ENCODE data around the gene NPEPPS.
"Not testable (repeated sequence)": the region's sequence is repeated elsewhere in the genome, so short reads cannot be mapped to it uniquely, and the experiment has no call there.

NPEPPS gene

DNA sequence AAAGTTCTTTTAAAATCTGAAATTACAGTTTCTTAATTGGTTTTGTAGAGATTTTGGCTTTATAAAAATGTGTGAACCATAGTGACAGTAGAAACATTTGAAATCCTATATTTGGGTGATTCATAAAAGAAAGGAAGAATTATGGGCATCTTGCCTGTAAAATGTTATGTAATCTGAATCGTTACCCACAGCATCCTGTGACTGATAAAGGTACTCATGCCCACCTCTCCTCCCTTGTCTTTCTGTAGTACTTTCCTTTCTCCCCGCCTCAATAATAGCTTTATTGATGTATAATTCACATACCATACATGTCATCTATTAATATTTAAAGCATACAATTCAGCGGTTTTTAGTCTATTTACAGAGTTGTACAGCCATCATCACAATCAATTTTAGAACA is 36.4 kb downstream of the NPEPPS start:
- DNase-seq = not testable (repeated sequence)

DNA sequence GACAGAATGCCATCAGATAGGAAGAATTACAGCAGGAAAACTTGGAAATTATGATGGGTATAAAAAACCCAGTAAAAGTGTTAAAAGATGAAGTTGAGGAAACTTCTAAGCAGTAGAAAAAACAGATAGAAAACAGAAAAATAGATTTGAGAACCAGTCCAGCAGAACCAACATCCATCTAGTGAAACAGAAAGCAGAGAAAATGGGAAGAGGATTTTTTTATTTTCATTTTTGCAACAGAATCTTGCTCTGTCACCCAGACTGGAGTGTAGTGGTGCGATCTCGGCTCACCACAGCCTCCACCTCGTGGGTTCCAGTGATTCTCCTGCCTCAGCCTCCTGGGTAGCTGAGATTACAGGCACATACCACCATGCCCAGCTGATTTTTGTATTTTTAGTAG is 41.7 kb downstream of the NPEPPS start:
- DNase-seq = not testable (repeated sequence)

DNA sequence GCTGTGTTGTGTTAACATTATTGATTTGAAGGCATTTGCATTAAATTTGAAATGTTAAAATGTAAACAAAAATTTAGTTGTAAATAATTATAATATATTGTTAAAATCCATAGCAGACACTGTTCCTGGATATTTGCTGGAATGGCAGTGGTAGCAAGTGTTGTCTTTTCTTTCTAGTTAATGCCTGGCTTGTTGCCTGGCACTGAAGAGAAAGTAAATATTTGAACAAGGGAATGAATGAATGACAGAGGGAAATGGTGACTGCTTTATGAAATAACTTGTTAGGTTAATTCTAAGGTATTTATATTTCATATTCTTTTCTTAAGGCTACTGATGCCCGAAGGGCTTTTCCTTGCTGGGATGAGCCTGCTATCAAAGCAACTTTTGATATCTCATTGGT is 51.5 kb downstream of the NPEPPS start:
- DNase-seq = not testable (repeated sequence)

DNA sequence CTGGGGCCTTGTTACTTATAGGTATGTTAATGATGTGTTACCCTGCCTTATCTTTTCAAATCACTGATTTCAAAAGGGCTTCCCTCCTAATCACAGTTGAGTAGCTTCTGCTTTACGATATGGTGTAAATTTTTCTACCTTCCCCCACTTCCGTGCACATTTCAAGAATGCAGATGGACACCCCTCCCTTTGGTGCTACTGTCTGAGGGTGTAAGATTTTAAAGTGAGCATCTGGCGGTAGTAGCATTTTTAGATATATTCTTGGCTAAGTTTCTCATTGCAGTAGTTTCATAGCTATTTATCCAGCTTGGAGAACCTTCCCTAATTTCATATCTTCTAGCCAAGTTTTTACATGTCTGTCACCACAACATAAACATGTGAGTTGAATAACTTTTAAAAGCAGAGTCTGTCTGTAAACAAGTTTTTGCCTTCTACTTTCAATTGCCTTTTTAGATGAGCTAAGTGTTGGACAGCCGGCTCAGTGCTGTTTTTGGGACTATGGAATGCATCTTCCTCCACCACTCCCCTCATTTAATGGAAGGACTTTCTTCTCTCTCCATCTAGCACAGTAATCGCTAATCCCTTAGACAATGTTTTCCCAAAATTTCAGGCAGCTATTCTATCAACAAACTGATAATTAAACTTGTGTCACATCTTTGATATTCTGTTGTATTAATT is 55.6 kb downstream of the NPEPPS start:
- DNase-seq = not testable (repeated sequence)

DNA sequence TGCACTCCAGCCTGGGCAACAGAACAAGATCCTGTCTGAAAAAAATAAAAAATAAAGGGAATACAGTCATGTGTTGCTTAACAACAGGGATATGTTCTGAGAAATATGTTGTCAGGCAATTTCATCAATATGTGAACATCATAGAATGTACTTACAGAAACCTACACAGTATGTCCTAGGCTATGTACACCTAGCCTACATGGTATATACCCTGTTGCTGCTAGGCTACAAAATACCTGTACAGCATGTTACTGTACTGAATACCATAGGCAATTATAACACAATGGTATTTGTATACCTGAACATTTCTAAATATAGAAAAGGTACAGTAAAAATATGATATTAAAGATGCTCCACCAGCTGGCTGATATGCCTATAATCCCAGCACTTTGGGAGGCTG is 62.6 kb downstream of the NPEPPS start:
- DNase-seq = not testable (repeated sequence)

DNA sequence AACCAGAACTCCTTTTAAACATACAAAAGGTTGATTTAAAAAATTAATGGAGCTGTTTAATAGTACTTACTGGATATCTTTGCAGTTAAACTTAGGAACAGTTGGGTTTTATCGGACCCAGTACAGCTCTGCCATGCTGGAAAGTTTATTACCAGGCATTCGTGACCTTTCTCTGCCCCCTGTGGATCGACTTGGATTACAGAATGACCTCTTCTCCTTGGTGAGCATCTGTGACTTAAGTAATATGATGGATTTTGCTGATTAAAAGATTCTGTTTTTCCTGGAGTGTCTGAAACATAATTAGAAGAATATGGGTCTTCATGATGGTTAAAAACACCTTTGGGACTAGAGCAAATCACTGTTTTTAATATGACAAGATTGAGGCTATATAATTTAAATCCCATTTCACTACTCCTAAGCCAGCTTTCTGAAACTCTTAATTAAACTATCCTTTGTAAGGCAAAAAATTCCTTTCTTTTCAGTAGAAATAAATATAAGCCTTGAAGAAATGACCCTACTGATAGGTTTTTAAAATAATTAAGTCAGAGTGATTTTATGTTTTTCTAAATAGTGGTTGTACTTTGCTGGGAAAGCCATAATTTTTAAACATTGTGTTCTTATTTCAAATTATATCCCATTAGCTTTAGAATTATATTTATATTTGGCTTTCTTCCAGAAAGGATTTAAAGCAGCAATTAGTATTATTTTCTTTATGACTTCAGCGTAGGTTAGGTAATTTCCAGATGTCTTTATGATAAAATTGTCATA is 73.1 kb downstream of the NPEPPS start:
- DNase-seq = no peak

DNA sequence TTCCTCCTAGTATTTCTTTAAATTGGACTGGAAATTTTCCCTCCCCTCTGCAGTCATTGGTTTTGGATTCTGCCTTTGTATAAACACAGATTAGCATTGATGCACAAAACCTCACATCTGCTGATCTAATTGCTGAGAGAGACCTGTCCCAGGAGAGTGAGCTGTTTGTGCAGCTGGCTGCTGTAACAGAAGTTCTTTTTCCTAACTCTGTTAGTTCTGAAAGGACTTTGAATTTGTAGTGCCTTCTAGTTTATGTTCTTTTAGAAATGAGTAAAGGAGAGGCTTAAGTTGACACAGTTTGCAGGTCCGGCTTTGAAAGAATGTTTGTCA is 73.7 kb downstream of the NPEPPS start:
- DNase-seq = no peak

DNA sequence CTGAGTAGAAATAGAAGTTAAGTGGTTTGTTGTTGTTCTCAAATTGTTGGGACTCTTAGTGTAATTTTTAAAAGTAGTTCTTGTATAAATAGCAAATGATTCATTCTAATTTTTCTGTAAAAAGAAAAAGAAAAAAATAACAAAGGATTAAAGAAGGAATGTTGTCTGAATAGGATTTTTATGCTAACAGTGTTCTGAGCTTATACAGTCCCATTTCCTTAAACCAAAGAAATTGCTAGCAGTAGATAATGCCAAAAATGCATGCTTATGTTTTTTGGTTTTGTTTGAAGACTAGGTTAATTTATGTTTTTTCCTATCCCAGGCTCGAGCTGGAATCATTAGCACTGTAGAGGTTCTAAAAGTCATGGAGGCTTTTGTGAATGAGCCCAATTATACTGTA is 74.1 kb downstream of the NPEPPS start:
- no peak for DNase-seq

DNA sequence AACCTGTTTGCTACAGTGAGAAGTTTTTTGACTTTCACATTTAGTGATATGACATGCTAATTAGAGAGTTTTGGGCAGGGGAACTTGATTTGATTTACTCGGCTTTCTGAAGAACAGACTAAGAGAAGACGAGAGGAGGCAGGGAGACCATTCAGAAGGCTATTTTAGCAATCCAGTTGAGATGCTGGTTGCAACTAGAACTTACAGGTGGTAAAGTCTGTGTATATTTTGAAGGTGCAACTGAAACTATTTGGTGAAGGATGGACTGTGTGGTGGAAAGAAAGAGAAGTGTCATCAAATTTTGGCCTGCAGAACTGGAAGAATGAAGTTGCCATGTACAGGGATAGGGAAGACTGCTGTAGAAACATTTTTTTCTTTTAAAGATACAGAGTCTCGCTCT is 76.6 kb downstream of the NPEPPS start:
- DNase-seq = no peak

DNA sequence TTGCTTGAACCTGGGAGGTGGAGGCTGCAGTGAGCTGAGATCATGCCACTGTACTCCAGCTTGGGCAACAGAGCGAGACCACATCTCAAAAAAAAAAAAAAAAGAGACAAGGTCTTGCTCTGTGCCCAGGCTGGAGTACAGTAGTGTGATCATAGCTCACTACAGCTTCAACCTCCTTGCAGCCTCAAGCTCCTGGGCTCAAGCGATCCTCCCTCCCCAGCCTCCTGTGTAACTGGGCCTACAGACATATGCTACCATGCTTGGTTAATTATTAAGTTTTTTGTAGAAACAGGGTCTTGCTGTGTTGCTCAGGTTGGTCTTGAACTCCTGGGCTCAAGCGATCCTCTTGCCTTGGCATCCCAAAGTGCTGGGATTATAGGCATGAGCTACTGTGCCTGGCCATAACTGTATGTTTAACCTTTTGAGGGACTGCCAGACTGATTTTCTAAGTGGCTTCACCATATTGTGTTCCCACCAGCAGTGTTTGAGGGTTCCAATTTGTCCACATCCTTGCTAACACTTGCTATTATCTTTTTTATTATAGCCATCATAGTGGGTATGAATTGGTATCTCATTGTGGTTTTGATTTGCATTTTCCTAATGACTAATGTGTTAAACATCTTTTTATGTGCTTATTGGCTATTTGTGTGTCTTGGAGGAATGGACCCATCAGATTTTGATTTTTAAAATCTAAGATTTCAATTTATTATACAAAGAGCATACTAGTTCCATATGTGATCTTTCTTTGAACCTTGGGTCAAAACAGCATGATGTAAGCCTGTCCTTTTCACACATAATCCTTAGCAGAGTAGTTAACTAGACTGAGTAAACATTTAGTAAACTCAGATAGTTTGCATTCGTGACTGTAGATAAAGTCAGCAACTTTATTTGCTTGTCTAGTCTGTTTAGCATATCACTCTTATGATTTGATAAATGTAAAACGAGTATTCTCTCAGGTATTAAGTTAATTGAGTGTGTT is 80.8 kb downstream of the NPEPPS start:
- DNase-seq = no peak

DNA sequence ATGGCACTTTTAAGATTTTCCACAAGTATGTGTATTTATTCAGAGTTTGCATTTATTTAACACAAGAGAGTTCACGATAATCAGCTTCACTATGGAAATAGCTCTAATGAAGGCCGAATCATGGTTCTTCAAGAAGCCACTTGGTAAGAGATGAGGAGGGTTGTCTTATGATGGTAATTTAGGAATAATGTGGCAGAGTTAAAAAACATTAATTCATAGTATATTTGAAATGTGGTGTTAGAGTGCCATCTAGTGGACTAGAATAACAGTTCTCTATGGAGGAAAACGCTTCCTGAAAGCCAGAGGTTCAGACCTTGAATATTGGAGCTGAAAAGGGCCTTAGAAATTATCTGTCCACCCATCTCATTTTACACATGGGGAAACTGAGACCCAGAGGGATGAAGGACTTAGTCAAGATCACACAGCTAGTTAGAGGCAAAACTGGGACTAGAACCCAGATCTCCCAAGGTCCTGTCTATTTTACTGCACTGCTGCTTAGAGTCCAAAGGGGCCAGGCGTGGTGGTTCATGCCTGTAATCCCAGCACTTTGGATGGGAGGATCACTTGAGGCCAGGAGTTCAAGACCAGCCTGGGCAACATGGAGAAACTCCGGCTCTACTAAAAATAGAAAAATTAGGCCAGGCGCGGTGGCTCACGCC is 85.0 kb downstream of the NPEPPS start:
- DNase-seq = no peak

DNA sequence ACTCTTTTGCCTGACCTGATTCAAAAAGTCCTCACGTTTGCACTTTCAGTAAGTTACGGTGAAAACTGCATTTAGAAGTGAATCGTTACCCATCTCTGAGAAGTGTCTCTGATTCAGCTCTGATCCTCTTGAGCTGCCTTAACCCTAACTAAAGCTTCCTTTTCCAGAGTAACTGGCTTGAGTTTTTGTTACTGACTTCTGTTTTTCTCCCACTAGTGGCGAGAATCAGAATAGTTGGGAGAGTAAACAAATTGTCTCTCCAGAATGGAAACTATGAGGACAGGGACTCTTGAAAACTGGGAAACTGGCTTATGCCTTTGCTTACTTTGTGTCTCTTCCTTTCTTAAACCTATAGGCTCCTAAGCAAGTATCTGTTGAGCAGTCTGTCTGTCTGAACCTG is 87.5 kb downstream of the NPEPPS start:
- DNase-seq = no peak

DNA sequence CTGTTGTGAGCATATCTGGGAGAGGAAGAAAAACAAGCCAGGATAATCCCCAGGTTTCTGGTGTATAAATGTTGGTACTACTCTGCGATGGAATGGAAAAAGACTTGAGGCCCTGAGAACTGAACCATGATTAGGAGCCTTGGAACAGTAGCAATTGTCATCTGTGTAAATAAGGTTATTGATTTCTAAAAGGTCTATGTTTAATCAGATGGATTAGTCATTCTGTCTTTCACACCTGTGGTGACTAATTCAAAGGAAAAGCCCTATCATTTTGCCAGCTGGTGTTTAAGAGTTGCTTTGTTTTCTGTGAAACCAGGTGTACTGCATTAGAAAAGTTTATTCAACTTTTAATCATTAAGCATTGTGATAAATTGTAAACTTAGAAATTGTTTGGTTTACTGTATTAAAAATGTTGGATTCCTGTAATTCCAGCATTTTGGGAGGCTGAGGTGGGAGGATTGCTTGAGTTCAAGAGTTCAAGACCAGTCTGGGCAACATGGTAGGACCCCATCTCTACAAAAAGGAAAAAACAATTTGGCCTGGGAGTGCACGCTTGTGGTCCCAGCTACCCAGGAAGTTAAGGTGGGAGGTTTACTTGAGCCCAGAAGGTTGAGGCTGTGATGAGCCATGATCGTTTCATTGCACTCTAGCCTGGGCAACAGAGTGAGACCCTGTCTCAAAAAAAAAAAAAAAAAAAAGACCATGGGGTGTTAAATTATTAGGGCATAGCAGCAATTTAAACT is 89.8 kb downstream of the NPEPPS start:
- DNase-seq = no peak

DNA sequence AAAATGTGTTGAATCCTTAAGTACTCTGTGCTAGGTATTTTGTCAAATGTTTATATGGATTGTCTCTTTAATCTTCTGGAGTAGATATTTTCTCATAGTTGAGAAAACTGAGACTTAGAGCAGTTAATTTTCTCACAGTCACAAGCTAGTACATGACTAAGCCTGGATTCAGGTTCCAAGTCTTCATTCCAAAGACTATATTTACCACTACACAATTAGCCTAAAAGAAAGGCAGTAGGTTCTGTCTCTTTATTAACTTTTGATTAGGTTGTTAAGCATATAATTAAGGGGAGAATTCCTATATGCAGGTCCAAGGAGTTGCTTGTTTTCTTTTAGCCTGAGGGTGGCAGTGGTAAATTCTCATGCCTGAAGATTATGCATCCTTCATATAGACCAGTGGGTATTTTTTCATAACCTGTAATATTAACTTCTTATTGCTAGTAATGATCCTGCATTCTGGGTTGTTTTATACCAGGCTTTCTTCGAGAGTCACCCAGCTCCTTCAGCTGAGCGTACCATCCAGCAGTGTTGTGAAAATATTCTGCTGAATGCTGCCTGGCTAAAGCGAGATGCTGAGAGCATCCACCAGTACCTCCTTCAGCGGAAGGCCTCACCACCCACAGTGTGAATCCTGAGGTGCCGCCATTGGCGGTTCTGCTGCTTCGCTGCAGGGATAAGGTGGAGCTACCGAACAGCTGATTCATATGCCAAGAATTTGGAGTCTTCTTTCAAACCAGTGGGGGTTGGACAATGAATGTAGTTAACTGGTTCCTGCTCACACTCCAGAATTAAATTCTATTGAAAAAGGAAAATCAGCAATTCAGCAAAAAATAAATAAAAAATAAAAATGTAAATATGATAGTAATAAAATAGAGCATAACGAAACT is 90.6 kb downstream of the NPEPPS start:
- no peak for DNase-seq

DNA sequence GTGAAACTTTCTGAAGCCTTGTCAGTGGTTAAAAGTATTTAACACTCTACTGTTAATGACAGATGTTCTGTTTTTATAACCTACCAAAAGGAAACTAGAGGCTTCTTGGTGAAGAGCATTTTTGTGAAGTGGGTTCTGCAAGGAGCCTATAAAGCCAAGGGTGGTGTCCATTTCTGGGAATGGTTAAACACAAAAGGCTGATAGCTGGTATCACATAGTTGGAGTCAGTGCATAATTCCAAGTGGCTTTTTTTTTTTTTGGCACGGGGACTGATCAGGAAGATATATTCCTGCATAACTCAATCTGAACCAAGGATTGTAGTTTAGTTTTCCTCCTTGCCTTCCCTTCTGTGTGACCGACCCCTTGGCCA is 91.3 kb downstream of the NPEPPS start:
- no peak for DNase-seq

DNA sequence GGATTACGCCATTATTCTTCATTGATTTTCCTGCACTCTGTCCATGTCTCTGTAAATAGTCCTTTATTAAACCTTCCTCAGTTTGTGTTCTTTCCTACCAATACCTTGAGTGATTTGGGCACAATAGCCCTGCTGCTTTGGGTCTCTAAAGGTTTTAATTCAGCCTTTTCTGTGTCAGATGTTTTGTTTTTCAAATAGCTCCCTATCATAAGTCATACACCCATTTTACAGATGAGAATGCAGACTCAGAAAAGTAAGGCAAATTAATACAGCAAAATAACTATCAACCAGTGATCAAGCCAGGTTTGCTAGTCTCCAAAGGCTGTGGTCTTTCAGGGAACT is 93.8 kb downstream of the NPEPPS start:
- no peak for DNase-seq

DNA sequence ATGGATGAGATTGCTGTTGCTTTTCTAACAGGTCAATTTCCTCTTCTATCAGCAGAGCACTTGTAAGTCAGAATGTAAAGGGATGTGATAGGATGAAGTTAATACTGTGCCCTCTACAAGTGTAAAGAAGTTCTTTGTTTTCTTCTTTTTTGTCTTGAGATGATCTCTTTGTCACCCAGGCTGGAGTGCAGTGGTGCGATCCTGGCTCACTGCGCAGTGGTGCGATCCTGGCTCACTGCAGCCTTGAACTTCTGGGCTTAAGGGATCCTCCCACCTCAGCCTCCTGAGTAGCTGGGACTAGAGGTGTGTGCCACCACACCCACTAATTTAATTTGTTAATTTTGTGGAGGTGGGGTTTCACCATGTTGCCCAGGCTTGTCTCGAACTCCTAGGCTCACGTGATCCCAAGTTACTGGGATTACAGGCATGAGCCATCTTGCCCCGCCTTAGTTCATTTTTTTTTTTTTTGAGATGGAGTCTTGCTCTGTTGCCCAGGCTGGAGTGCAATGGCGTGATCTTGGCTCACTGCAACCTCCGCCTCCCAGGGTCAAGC is 97.2 kb downstream of the NPEPPS start:
- no peak for DNase-seq

DNA sequence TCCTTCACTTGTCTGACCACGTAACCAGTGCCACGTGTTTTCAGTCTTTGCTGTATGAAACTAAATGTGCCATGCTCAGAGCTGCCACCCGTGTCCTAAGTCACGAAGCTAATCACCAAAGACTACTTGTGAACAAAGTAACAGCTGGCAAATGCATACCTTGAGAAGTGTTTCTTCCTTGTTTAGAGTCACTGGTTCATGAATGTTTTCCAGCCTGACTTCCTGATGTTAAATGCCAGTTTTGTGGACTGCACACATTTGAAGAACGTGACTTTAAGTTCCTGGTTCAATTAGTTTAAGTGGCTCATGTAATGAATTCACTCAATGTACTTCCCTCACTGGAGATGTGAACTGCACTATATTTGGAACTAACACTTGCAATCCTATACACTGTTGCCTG is 98.9 kb downstream of the NPEPPS start:
- no peak for DNase-seq

DNA sequence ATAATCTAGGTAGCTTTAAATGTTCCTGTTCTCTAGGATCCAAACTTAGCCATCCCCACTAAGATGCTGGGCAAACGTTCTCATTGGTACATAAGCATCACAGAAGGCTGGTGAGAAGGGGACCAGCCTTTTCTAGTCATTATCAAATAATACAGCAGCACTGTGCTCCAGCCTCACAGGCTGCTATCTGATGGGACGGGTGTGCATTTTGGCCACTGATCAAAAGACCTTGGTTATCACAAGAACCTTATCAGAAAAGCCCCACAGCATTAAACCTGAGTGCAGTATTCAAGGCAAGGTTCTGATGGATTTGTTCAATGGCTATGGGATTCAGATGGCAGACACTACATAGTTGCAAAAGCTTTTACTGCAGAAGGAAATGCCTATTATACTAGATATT is 99.7 kb downstream of the NPEPPS start:
- no peak for DNase-seq

DNA sequence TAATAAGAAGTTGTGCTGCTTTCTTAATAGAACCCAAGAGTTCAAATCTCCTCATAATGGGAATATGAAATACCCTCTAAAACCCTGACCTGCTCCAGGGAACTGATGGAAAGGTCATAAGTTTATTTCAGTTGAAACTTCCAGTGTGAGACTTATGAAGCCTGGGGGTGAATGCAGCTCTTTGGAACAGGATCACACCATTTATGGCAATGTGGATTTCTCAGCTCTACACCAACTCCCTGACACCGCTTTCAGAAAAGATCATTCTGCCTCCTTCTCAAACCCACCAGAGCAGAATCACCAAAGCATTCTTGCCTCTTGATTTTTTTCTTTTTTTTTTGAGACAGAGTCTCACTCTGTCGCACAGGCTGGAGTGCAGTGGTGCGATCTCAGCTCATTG is 102.1 kb downstream of the NPEPPS start:
- DNase-seq = no peak

DNA sequence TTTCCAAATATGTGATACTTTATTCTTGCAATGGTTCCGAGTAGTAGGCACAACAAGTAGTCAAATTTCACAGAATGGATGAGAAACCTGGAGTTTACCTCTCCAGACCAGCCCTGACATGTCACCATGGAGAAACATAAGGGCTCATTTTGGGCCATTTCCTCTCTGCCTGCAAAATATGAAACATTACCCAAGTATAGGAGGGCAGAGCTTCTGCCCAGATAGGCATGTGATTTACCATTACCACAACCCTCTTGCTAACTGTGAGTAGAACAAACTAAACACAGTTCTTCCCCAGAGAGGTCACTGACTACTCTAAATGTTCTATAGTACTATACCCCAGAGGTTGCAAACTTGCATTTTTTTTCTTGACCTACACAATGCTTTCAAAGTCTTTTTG is 103.1 kb downstream of the NPEPPS start:
- DNase-seq = no peak
